DOHH2 (cell line): ENCODE results near the gene OR4E1.

Source experiments
- H3F3A ChIP-seq: fragments of 200-600 bp; sonication (generic), shearing (Covaris generic); 2 replicates; pipeline ENCODE4 v1.6.0; 2016; ENCODE audit warnings: antibody characterized with exemption, mild to moderate bottlenecking; ENCODE audit not compliant: control insufficient read depth, insufficient read depth
- H3K27ac ChIP-seq: fragments of 200-600 bp; sonication (generic); 2 replicates; pipeline ENCODE4 v1.5.1; 2014; ENCODE audit warnings: low read depth, mild to moderate bottlenecking, low read length, moderate library complexity
- H3K27me3 ChIP-seq: fragments of 200-600 bp; sonication (generic); 2 replicates; pipeline ENCODE4 v1.6.1; 2014; ENCODE audit warnings: mild to moderate bottlenecking, low read length, mixed read lengths; ENCODE audit not compliant: control insufficient read depth
- H3K36me3 ChIP-seq: fragments of 200-600 bp; sonication (generic); 2 replicates; pipeline ENCODE4 v1.6.1; 2014; ENCODE audit warnings: mild to moderate bottlenecking, low read length, moderate library complexity, mixed read lengths; ENCODE audit not compliant: control insufficient read depth
- H3K4me1 ChIP-seq: fragments of 200-600 bp; sonication (generic); 2 replicates; pipeline ENCODE4 v1.6.1; 2014; ENCODE audit warnings: mild to moderate bottlenecking, low read length, mixed read lengths; ENCODE audit not compliant: control insufficient read depth
- H3K4me2 ChIP-seq: fragments of 200-600 bp; sonication (generic); 2 replicates; pipeline ENCODE4 v1.6.0; 2014; ENCODE audit warnings: mild to moderate bottlenecking, low read length, moderate library complexity
- H3K4me3 ChIP-seq: fragments of 200-600 bp; sonication (generic); 2 replicates; pipeline ENCODE4 v1.5.1; 2014; ENCODE audit warnings: mild to moderate bottlenecking, low read length, mixed read lengths
- H3K79me2 ChIP-seq: fragments of 200-600 bp; sonication (generic); 2 replicates; pipeline ENCODE4 v1.6.1; 2014; ENCODE audit warnings: mild to moderate bottlenecking, low read length, mixed read lengths; ENCODE audit not compliant: control insufficient read depth
- H3K9me2 ChIP-seq: fragments of 200-600 bp; sonication (generic); replicated peaks from 2 replicates; pipeline ENCODE4 v1.6.1; 2014; ENCODE audit warnings: mild to moderate bottlenecking, low read length, mixed read lengths; ENCODE audit not compliant: control insufficient read depth
- H3K9me3 ChIP-seq: fragments of 200-600 bp; sonication (generic); 2 replicates; pipeline ENCODE4 v1.6.1; 2014; ENCODE audit warnings: antibody characterized with exemption, low read length, mixed read lengths; ENCODE audit not compliant: control insufficient read depth, insufficient read depth
- H4K20me1 ChIP-seq: fragments of 200-600 bp; sonication (generic); 2 replicates; pipeline ENCODE4 v1.6.0; 2014; ENCODE audit warnings: low read depth, mild to moderate bottlenecking, antibody characterized with exemption, low read length, moderate library complexity; ENCODE audit not compliant: control insufficient read depth, insufficient read depth
- CTCF ChIP-seq: fragments of 200-600 bp; sonication (generic); IDR thresholded peaks from one replicate; pipeline ENCODE4 v1.5.1; 2014; ENCODE audit warnings: antibody characterized with exemption, mild to moderate bottlenecking, low read depth, low read length; ENCODE audit not compliant: poor library complexity, severe bottlenecking
- EZH2phosphoT487 ChIP-seq: fragments of 200-600 bp; sonication (generic); IDR thresholded peaks from 2 replicates; pipeline ENCODE4 v1.6.1; 2017; ENCODE audit warnings: borderline replicate concordance, mild to moderate bottlenecking, antibody characterized with exemption, low read length, moderate library complexity, mixed read lengths

The OR4E1 gene

GRCh38 chr14:21694425-21694824 lies 20.8 kb upstream of the OR4E1 start:
- no peaks in the 10 kb centered on the region for H3K9me2 ChIP-seq
- H3K36me3 ChIP-seq, result no peaks in the 10 kb centered on the region
- no peaks in the 10 kb centered on the region for H4K20me1 ChIP-seq
- no peak overlapping the region for H3K4me2 ChIP-seq
- H3F3A ChIP-seq, result no peaks in the 10 kb centered on the region
- no peaks in the 10 kb centered on the region for H3K79me2 ChIP-seq
- no peak overlapping the region for H3K27ac ChIP-seq
- no peaks in the 10 kb centered on the region for H3K9me3 ChIP-seq
- peaks cover 10% of the 10 kb centered on the region for H3K27me3 ChIP-seq
- no peak overlapping the region for H3K4me3 ChIP-seq
- H3K4me1 ChIP-seq, result no peaks in the 10 kb centered on the region
- TF ChIP-seq CTCF (no peak), EZH2phosphoT487 (no peak)

DNA sequence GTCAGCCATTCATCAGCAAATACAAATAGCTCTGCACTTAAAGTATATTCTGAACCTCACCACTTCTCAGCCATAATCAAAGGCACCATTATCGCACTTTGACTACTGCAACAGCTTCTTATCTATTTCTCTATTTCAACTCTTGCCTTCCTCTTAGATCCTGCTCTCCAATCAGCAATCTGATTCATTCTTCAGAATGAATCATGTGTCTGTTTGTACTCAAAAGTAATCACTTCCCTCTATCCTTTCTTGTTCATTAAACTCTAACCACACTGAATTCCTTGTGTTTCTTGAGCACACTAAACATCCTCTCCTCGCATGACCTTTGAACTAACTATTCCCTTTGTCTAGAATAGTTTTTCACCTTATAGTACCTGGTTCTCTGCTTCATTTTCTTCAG lies 12.8 kb upstream of the OR4E1 start:
- Histone ChIP-seq H4K20me1 (no peaks in the 10 kb centered on the region), H3K9me2 (no peaks in the 10 kb centered on the region), H3K9me3 (no peaks in the 10 kb centered on the region), H3F3A (no peaks in the 10 kb centered on the region), H3K4me2 (no peak overlapping the region), H3K27me3 (peaks cover 4% of the 10 kb centered on the region; the same call in 1 of the 2 replicates), H3K27ac (no peak overlapping the region), H3K79me2 (no peaks in the 10 kb centered on the region), H3K4me1 (no peaks in the 10 kb centered on the region), H3K36me3 (no peaks in the 10 kb centered on the region), H3K4me3 (no peak overlapping the region)
- TF ChIP-seq CTCF, result no peak
- no peak for TF ChIP-seq EZH2phosphoT487

- H3K4me1 ChIP-seq, result no peaks in the 10 kb centered on the region
- H3F3A ChIP-seq, result no peaks in the 10 kb centered on the region
- TF ChIP-seq EZH2phosphoT487 (no peak), CTCF (no peak)
- no peak overlapping the region for H3K27ac ChIP-seq
- no peaks in the 10 kb centered on the region for H3K9me3 ChIP-seq
- no peaks in the 10 kb centered on the region for H3K79me2 ChIP-seq
- no peaks in the 10 kb centered on the region for H4K20me1 ChIP-seq
- no peak overlapping the region for H3K4me3 ChIP-seq
- no peaks in the 10 kb centered on the region for H3K9me2 ChIP-seq
- no peaks in the 10 kb centered on the region for H3K36me3 ChIP-seq
- no peak overlapping the region for H3K4me2 ChIP-seq
- H3K27me3 ChIP-seq, result peaks cover 24% of the 10 kb centered on the region
These were observed 6.5 kb upstream of the OR4E1 start for GRCh38 chr14:21680072-21680471.

DNA sequence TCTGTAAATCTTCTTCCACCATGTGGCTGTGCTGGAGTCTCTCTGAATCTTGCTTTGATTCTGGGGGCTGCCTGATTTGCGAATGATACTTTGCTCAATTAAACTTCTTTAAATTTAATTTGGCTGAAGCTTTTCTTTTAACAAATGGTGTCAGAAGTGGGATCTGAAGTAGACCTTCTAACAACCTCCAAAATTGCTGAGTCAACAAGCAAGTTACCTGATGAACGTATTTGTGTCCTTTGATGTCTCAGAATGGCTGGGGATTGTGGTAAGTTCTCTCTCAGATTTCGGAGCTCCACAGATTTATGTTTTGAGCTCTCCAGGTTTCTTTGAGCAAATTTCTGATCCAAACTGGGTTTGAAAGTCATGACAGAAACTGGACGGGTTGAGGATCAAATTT lies 1.9 kb upstream of the OR4E1 start:
- H3K9me2 ChIP-seq, result no peaks in the 10 kb centered on the region
- H3F3A ChIP-seq, result no peaks in the 10 kb centered on the region
- H3K4me1 ChIP-seq, result no peaks in the 10 kb centered on the region
- H3K4me3 ChIP-seq, result no peak overlapping the region
- TF ChIP-seq CTCF (no peak), EZH2phosphoT487 (no peak)
- no peak overlapping the region for H3K4me2 ChIP-seq
- H3K9me3 ChIP-seq, result no peaks in the 10 kb centered on the region
- no peaks in the 10 kb centered on the region for H3K79me2 ChIP-seq
- no peak overlapping the region for H3K27ac ChIP-seq
- H4K20me1 ChIP-seq, result no peaks in the 10 kb centered on the region
- no peaks in the 10 kb centered on the region for H3K36me3 ChIP-seq
- peaks cover 18% of the 10 kb centered on the region for H3K27me3 ChIP-seq
